Loucy (cell line): ENCODE measurements around the gene GINS1.

Experiments used
- H2AFZ ChIP-seq: fragments of 200-600 bp; sonication (generic); 2 replicates; pipeline ENCODE4 v1.6.0; 2016; ENCODE audit warnings: antibody characterized with exemption, mild to moderate bottlenecking, low read length, moderate library complexity
- H3F3A ChIP-seq: fragments of 200-600 bp; 2 replicates; pipeline ENCODE4 v1.6.0; 2016; ENCODE audit warnings: antibody characterized with exemption, low read depth, mild to moderate bottlenecking
- H3K27me3 ChIP-seq: fragments of 200-600 bp; sonication (generic); 2 replicates; pipeline ENCODE4 v1.6.1; 2014; ENCODE audit warnings: low read length, mild to moderate bottlenecking; ENCODE audit not compliant: insufficient read depth, poor library complexity, severe bottlenecking
- H3K36me3 ChIP-seq: fragments of 200-600 bp; sonication (generic); 2 replicates; pipeline ENCODE4 v1.6.1; 2016; ENCODE audit warnings: low read length; ENCODE audit not compliant: insufficient read depth
- H3K4me1 ChIP-seq: fragments of 200-600 bp; sonication (generic); 2 replicates; pipeline ENCODE4 v1.5.1; 2014; ENCODE audit warnings: low read length, mild to moderate bottlenecking; ENCODE audit not compliant: insufficient read depth, poor library complexity, severe bottlenecking
- H3K4me2 ChIP-seq: fragments of 200-600 bp; sonication (generic); 2 replicates; pipeline ENCODE4 v1.6.0; 2014; ENCODE audit warnings: antibody characterized with exemption, low read length, low read depth, mild to moderate bottlenecking; ENCODE audit not compliant: poor library complexity, severe bottlenecking
- H3K4me3 ChIP-seq: fragments of 200-600 bp; sonication (generic); 2 replicates; pipeline ENCODE4 v1.5.1; 2014; ENCODE audit warnings: low read length, mild to moderate bottlenecking, mixed read lengths; ENCODE audit not compliant: poor library complexity, severe bottlenecking
- H3K79me2 ChIP-seq: fragments of 200-600 bp; sonication (generic); 2 replicates; pipeline ENCODE4 v1.6.1; 2014; ENCODE audit warnings: low read length; ENCODE audit not compliant: insufficient read depth
- H3K9ac ChIP-seq: fragments of 200-600 bp; sonication (generic); 2 replicates; pipeline ENCODE4 v1.6.0; 2014; ENCODE audit warnings: mild to moderate bottlenecking, low read depth, low read length, moderate library complexity; ENCODE audit not compliant: poor library complexity, severe bottlenecking
- H3K9me2 ChIP-seq: fragments of 200-600 bp; sonication (generic); replicated peaks from 2 replicates; pipeline ENCODE4 v1.6.1; 2016; ENCODE audit warnings: low read depth, low read length, mixed read lengths
- H3K9me3 ChIP-seq: fragments of 200-600 bp; sonication (generic); 2 replicates; pipeline ENCODE4 v1.6.1; 2014; ENCODE audit warnings: mild to moderate bottlenecking, antibody characterized with exemption, low read length, low read depth; ENCODE audit not compliant: insufficient read depth
- H4K20me1 ChIP-seq: fragments of 200-600 bp; sonication (generic); 2 replicates; pipeline ENCODE4 v1.6.0; 2014; ENCODE audit warnings: antibody characterized with exemption, low read length, mild to moderate bottlenecking; ENCODE audit not compliant: insufficient read depth, poor library complexity, severe bottlenecking
- EZH2phosphoT487 ChIP-seq: fragments of 200-600 bp; IDR thresholded peaks from 2 replicates; pipeline ENCODE4 v1.6.1; 2018; ENCODE audit warnings: antibody characterized with exemption, mild to moderate bottlenecking, moderate library complexity, borderline replicate concordance
- TF ChIP-seq, protein P1 (sequence below): fragments of 200-600 bp; sonication (generic); conservative IDR thresholded peaks from 2 replicates; pipeline ENCODE4 v1.5.1; 2014; ENCODE audit warnings: mild to moderate bottlenecking, antibody characterized with exemption, low read length

Gene GINS1

DNA sequence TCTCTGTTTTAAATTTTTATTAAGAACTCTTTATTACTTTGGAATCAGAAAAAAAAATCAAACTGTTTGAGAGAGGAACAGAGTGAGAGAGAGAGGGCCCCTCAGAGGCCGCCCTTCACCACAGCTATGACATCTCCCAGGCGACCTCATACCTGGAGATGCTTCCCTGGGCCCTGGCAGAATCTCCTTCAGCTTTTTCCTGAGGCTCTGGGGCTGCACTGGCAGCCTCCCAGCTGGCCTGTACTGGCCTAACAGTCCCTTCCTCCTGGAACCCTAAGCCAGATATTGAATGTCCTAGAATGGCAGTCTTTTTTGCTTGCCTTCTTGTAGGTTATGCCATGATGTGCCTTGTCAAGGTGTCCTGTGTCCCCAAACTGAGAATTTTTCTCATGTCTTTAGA lies 30.6 kb upstream of the GINS1 start:
- no peak overlapping the region for H3K4me2 ChIP-seq

DNA sequence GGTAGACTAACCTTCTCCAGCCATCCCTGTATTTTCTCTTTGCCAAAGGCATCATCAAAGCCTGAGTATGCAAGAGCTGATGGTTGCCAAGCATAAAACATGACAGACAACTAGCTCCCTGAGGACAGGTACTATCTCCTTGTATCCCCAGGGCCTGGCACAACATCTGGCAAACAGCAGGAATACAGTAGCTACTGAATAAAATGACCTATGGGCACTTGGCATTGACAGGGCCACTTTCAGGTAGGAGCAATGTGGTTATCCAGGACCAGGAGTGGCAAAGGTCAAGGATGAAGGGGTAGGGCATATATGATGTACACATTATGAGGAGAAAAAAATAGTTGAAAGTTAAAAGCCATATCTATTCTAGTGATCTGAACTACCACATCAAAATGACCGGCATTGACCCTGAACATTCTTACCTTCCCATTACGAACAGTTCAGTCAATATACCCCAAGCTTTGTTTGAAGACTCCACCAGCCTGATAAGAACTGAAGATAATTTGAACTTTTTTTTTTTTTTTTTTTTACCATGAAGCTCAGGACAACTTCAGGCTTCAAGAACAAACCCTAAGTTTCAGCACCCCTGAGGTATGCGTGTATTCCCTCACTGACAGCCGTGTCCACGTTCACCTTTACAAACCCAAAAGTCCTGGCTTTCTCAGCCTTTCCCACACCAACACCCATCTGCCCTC lies 29.1 kb upstream of the GINS1 start:
- peaks cover 6% of the 10 kb centered on the region for H4K20me1 ChIP-seq
- TF ChIP-seq, protein P1, sequence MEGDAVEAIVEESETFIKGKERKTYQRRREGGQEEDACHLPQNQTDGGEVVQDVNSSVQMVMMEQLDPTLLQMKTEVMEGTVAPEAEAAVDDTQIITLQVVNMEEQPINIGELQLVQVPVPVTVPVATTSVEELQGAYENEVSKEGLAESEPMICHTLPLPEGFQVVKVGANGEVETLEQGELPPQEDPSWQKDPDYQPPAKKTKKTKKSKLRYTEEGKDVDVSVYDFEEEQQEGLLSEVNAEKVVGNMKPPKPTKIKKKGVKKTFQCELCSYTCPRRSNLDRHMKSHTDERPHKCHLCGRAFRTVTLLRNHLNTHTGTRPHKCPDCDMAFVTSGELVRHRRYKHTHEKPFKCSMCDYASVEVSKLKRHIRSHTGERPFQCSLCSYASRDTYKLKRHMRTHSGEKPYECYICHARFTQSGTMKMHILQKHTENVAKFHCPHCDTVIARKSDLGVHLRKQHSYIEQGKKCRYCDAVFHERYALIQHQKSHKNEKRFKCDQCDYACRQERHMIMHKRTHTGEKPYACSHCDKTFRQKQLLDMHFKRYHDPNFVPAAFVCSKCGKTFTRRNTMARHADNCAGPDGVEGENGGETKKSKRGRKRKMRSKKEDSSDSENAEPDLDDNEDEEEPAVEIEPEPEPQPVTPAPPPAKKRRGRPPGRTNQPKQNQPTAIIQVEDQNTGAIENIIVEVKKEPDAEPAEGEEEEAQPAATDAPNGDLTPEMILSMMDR, result no peak
- no peak for TF ChIP-seq EZH2phosphoT487
- H3K4me2 ChIP-seq, result no peak overlapping the region
- peaks cover 4% of the 10 kb centered on the region for H3K4me1 ChIP-seq
- no peaks in the 10 kb centered on the region for H3K9me2 ChIP-seq
- peaks cover 84% of the 10 kb centered on the region for H3K79me2 ChIP-seq
- no peaks in the 10 kb centered on the region for H3K9me3 ChIP-seq
- H2AFZ ChIP-seq, result no peak overlapping the region
- H3K27me3 ChIP-seq, result no peaks in the 10 kb centered on the region
- H3F3A ChIP-seq, result no peaks in the 10 kb centered on the region
- H3K36me3 ChIP-seq, result peaks cover 9% of the 10 kb centered on the region; the same call in 1 of the 2 replicates
- no peak overlapping the region for H3K9ac ChIP-seq
- no peak overlapping the region for H3K4me3 ChIP-seq

More for the DNA sequence above, 30.6 kb upstream of the GINS1 start:
- H3K4me1 ChIP-seq, result no peaks in the 10 kb centered on the region
- no peaks in the 10 kb centered on the region for H3K27me3 ChIP-seq
- H3F3A ChIP-seq, result no peaks in the 10 kb centered on the region
- no peak overlapping the region for H2AFZ ChIP-seq
- H3K79me2 ChIP-seq, result peaks cover 79% of the 10 kb centered on the region
- H3K9ac ChIP-seq, result no peak overlapping the region
- no peaks in the 10 kb centered on the region for H3K9me2 ChIP-seq
- H3K36me3 ChIP-seq, result peaks cover 2% of the 10 kb centered on the region; the same call in 1 of the 2 replicates
- TF ChIP-seq, protein P1, result no peak
- TF ChIP-seq EZH2phosphoT487, result no peak
- H3K4me3 ChIP-seq, result no peak overlapping the region
- peaks cover 5% of the 10 kb centered on the region for H4K20me1 ChIP-seq
- no peaks in the 10 kb centered on the region for H3K9me3 ChIP-seq

DNA sequence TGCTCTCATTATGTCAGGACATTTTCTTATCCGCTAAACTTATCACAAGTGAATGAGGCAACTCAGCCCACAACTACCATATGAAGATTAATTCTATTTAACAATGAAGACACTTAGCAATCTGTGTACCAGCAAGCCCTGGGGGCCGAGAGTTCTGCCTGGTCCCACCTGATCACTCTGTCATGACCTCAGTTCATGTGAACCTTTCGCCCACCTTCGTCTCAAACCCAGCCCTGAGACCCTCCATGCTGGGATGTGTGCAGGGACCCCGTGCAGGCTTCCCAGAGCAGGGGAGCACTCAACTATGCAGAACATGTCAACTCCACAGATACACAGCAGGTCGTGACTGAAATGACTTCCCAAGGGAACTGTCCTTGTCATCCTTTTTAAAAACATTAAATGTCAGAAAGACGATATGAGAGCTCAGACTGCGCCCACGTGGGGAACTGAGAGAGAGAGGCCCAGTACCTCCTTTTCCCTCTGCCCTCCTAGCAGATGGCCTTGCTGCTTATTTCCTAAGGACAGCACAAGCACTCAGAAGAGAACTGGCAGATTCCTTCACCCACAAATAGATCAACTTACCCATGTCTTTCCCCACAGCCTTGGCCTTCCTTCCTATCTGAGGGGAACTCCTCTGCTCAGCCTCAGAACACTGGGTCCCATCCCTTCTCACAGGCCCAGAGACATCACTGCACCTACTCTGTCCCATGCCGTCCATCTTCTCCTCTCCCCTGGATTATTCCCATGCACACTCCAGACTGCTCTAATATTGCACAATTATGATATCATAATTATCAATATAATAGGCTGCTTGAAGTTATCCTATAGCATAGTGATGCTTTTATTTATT lies 28.4 kb upstream of the GINS1 start:
- TF ChIP-seq, protein P1, result no peak
- TF ChIP-seq EZH2phosphoT487, result no peak
- H2AFZ ChIP-seq, result no peak overlapping the region
- peaks cover 81% of the 10 kb centered on the region for H3K79me2 ChIP-seq
- no peaks in the 10 kb centered on the region for H3F3A ChIP-seq
- H3K9ac ChIP-seq, result no peak overlapping the region
- H3K9me2 ChIP-seq, result no peaks in the 10 kb centered on the region
- H3K9me3 ChIP-seq, result no peaks in the 10 kb centered on the region
- H3K4me3 ChIP-seq, result no peak overlapping the region
- peaks cover 4% of the 10 kb centered on the region for H3K4me1 ChIP-seq
- H3K4me2 ChIP-seq, result no peak overlapping the region
- H4K20me1 ChIP-seq, result peaks cover 6% of the 10 kb centered on the region
- peaks cover 9% of the 10 kb centered on the region; the same call in 1 of the 2 replicates for H3K36me3 ChIP-seq
- no peaks in the 10 kb centered on the region for H3K27me3 ChIP-seq
